Gastroesophageal sphincter (tissue), 4 donors: ENCODE measurements around the gene TACR1. TPM values are rescaled to one million over a fixed set of nuclear protein-coding genes. Genes with fewer than 3 reads are reported as not detected.

ENCODE experiments used
- ATAC-seq: fragments of 150-250 bp; one replicate; pipeline ENCODE4 v1.9.1; 2016; ENCODE audit warnings: mild to moderate bottlenecking, moderate library complexity
- H3K27ac ChIP-seq, 4 donors: fragments of 200-600 bp; sonication (generic) in 3 of 4; 1 replicate in 3 of 4; 2 replicates in 1 of 4; pipeline ENCODE4 v1.5.1; 2016 to 2019
- H3K27me3 ChIP-seq: fragments of 200-600 bp; sonication (generic); one replicate; pipeline ENCODE4 v1.5.1; 2019
- H3K36me3 ChIP-seq, 2 donors: fragments of 200-600 bp; sonication (generic); one replicate each; pipeline ENCODE4 v1.5.1; 2019; ENCODE audit warnings: control low read depth in 1 of 2
- H3K4me1 ChIP-seq, 3 donors: fragments of 200-600 bp; sonication (generic); 1 replicate in 2 of 3; 2 replicates in 1 of 3; pipeline ENCODE4 v1.5.1; 2016 to 2019; ENCODE audit warnings: control low read depth in 2 of 3
- H3K4me3 ChIP-seq, 2 donors: fragments of 200-600 bp; sonication (generic); one replicate each; pipeline ENCODE4 v1.5.1; 2019; ENCODE audit warnings: mild to moderate bottlenecking in 1 of 2, moderate library complexity in 1 of 2
- H3K9me3 ChIP-seq, 3 donors: fragments of 200-600 bp; sonication (generic); one replicate each; pipeline ENCODE4 v1.5.1; 2017 to 2019; ENCODE audit warnings: control low read depth in 2 of 3
- CTCF ChIP-seq, 4 experiments: fragments of 200-600 bp in 2 of 4; fragments of 450-650 bp in 2 of 4; sonication (generic) in 1 of 4; IDR thresholded peaks; one replicate each; pipeline ENCODE4 v1.5.1; 2017 to 2019; ENCODE audit warnings: antibody characterized with exemption in 4 of 4, mild to moderate bottlenecking in 2 of 4, moderate library complexity in 2 of 4
- EP300 ChIP-seq: sonication (generic); formaldehyde crosslinking; IDR thresholded peaks from one replicate; pipeline ENCODE4 v1.6.1; 2017; ENCODE audit warnings: antibody characterized with exemption, mild to moderate bottlenecking
- POLR2A ChIP-seq, 2 donors: fragments of 450-650 bp; IDR thresholded peaks; one replicate each; pipeline ENCODE4 v1.6.1; 2017; ENCODE audit warnings: antibody characterized with exemption in 2 of 2, mild to moderate bottlenecking in 2 of 2, moderate library complexity in 1 of 2
- POLR2AphosphoS5 ChIP-seq: sonication (generic); formaldehyde crosslinking; IDR thresholded peaks from one replicate; pipeline ENCODE4 v1.6.1; 2017; ENCODE audit warnings: antibody characterized with exemption
- WGBS, 2 donors: methylation state at CpG; one replicate each; pipeline ENCODE4 v1.1.5; 2018; ENCODE audit warnings: low coverage in 1 of 2; 5-methylcytosine and 5-hydroxymethylcytosine counted together
- total RNA-seq, 4 donors: library from RNA; depleted of rRNA; stranded (reverse); fragments of >200 nt; gene quantifications; one replicate each; pipeline ENCODE4 v1.1.0, GENCODE V29; 2016

TACR1 gene
- total RNA-seq, 4 donors from 2014 or later = 2.0 to 4.2 (median 2.9) TPM

- TF ChIP-seq POLR2AphosphoS5 = no peak
- Histone ChIP-seq H3K36me3 (no peaks in the 10 kb centered on the region), H3K4me1 (no peaks in the 10 kb centered on the region), H3K9me3 (no peaks in the 10 kb centered on the region), H3K27ac (no peak overlapping the region), H3K27me3 (no peaks in the 10 kb centered on the region), H3K4me3 (no peak overlapping the region)
- WGBS, 2 donors = 100% methylated on average over 1 to 4 of the region's 4 CpGs
- no peak for ATAC-seq
Measured at GRCh38 chr2:75077909-75078308, 121.4 kb downstream of the TACR1 start.

GRCh38 chr2:75076088-75076487, 123.2 kb downstream of the TACR1 start:
- no peak overlapping the region for H3K4me3 ChIP-seq
- no peaks in the 10 kb centered on the region for H3K4me1 ChIP-seq
- H3K9me3 ChIP-seq = no peaks in the 10 kb centered on the region
- no peaks in the 10 kb centered on the region for H3K36me3 ChIP-seq
- no peaks in the 10 kb centered on the region for H3K27me3 ChIP-seq
- TF ChIP-seq CTCF (IDR thresholded peaks at IDR 0.05) (no peak), EP300 (no peak), POLR2AphosphoS5 (no peak), POLR2A (IDR thresholded peaks at IDR 0.05) (no peak)
- WGBS, 2 donors = 40 to 58% methylated on average over 1 to 2 of the region's 2 CpGs
- H3K27ac ChIP-seq = no peak overlapping the region
- ATAC-seq = no peak

- no peaks in the 10 kb centered on the region for H3K4me1 ChIP-seq
- H3K9me3 ChIP-seq = no peaks in the 10 kb centered on the region
- H3K27me3 ChIP-seq = no peaks in the 10 kb centered on the region
- WGBS, 2 donors = 100% methylated on average over 1 of the region's 1 CpG
- no peak for ATAC-seq
- no peak overlapping the region for H3K4me3 ChIP-seq
- H3K36me3 ChIP-seq = no peaks in the 10 kb centered on the region
- no peak overlapping the region for H3K27ac ChIP-seq
- no peak for TF ChIP-seq POLR2A (IDR thresholded peaks at IDR 0.05)
- TF ChIP-seq POLR2AphosphoS5 = no peak
- TF ChIP-seq CTCF (IDR thresholded peaks at IDR 0.05) = no peak
- TF ChIP-seq EP300 = no peak
Measured at GRCh38 chr2:75074708-75075107, 124.6 kb downstream of the TACR1 start.

GRCh38 chr2:75074228-75074627, 125.1 kb downstream of the TACR1 start:
- H3K4me1 ChIP-seq = no peaks in the 10 kb centered on the region
- H3K9me3 ChIP-seq = no peaks in the 10 kb centered on the region
- no peak for ATAC-seq
- H3K27ac ChIP-seq = no peak overlapping the region
- no peak for TF ChIP-seq POLR2AphosphoS5
- TF ChIP-seq CTCF (IDR thresholded peaks at IDR 0.05) = no peak
- no peak for TF ChIP-seq EP300
- TF ChIP-seq POLR2A (IDR thresholded peaks at IDR 0.05) = no peak
- no peaks in the 10 kb centered on the region for H3K36me3 ChIP-seq
- 38 to 43% methylated on average over 1 of the region's 1 CpG for whole genome bisulfite sequencing, 2 donors
- H3K4me3 ChIP-seq = no peak overlapping the region
- no peaks in the 10 kb centered on the region for H3K27me3 ChIP-seq

- H3K27ac ChIP-seq = no peak overlapping the region
- no peaks in the 10 kb centered on the region for H3K9me3 ChIP-seq
Measured at GRCh38 chr2:75071766-75072165, 127.6 kb downstream of the TACR1 start.

More at GRCh38 chr2:75071766-75072165, 127.6 kb downstream of the TACR1 start:
- Histone ChIP-seq H3K4me1 (no peaks in the 10 kb centered on the region), H3K27me3 (no peaks in the 10 kb centered on the region), H3K36me3 (no peaks in the 10 kb centered on the region), H3K4me3 (no peak overlapping the region)
- ATAC-seq = no peak
- TF ChIP-seq EP300 (no peak), POLR2A (IDR thresholded peaks at IDR 0.05) (no peak), POLR2AphosphoS5 (no peak), CTCF (IDR thresholded peaks at IDR 0.05) (no peak)
- WGBS, 2 donors = 36 to 39% methylated on average over 2 to 5 of the region's 5 CpGs
